Hepatocyte (in vitro differentiated cells): ENCODE results near the gene ZNF729.

ENCODE experiments used
- EZH2phosphoT487 ChIP-seq: fragments of 200-600 bp; sonication (generic); IDR thresholded peaks from one replicate; pipeline ENCODE4 v1.6.1; 2018; ENCODE audit warnings: antibody characterized with exemption, mild to moderate bottlenecking, low read depth, moderate library complexity; ENCODE audit not compliant: unreplicated experiment, severe bottlenecking
- TF ChIP-seq, protein P1 (sequence below): fragments of 200-600 bp; sonication (generic); IDR thresholded peaks from 2 replicates; pipeline ENCODE4 v1.5.1; 2016; ENCODE audit warnings: antibody characterized with exemption, mild to moderate bottlenecking; ENCODE audit not compliant: poor library complexity

DNA sequence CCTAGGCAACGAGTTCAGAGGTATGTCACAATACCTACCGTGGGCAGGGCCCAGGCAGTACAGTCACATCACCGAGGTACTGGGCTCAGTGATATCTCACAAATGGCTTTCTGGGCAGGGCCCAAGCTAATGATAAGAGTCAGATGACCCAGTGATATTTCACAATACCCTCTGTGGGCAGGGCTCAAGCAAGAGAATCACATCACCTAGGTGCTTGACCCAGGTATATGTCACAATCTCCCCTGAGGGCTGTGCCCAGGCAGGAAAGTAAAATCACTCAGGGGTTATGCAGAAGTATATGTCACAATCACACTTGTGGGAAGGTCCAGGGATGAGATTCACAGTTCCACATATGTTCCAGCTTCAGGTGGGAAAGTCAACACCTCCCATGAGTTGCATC lies 45.3 kb downstream of the ZNF729 start:
- TF ChIP-seq, protein P1, sequence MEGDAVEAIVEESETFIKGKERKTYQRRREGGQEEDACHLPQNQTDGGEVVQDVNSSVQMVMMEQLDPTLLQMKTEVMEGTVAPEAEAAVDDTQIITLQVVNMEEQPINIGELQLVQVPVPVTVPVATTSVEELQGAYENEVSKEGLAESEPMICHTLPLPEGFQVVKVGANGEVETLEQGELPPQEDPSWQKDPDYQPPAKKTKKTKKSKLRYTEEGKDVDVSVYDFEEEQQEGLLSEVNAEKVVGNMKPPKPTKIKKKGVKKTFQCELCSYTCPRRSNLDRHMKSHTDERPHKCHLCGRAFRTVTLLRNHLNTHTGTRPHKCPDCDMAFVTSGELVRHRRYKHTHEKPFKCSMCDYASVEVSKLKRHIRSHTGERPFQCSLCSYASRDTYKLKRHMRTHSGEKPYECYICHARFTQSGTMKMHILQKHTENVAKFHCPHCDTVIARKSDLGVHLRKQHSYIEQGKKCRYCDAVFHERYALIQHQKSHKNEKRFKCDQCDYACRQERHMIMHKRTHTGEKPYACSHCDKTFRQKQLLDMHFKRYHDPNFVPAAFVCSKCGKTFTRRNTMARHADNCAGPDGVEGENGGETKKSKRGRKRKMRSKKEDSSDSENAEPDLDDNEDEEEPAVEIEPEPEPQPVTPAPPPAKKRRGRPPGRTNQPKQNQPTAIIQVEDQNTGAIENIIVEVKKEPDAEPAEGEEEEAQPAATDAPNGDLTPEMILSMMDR: no peak
- TF ChIP-seq EZH2phosphoT487: no peak
